Head of caudate nucleus (tissue), 42 donors: Measurements from ENCODE around the gene HOXB1.
A peak's percentile ranks its signal among the peaks of the same experiment; 100 is the strongest.

Experiments
- DNase-seq, 42 donors: peaks; one replicate each; pipeline versions ENCODE4 v3.0.0 to v3.0.0-alpha.2; 2020 to 2021; ENCODE audit warnings: mixed read lengths in 7 of 42
- intact Hi-C: fragments of 100-400 bp; cut with DNase I; formaldehyde crosslinking; loops from one replicate; pipeline ENCODE4 v1.15.0; 2022

The HOXB1 gene

DNA sequence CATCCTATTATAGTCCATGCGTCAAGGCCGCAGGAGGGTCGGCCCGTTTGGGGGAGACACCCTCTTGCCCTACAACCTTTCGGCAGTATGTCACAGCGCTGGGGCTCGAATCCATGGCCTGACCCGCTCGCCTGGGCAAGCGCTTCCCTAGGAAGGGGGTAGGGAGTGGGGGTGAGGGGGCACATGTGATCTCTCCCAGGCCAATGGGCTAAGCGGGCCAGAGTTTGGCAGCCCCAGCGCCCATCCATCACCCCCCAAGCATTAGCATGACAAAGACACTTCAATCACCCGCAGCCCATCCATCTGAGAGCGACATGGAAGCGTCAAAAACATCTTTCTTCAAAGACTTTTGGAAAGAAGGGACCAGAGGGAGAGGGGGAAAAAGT, at the start of gene HOXB1:
Gene HOXB1 (minus strand): TSS at position 125 of the 386 bp plus-strand sequence. CDS start 107 bp downstream, at position 18.
- intact Hi-C loops = no loop called here
- DNase-seq = no peak

DNA sequence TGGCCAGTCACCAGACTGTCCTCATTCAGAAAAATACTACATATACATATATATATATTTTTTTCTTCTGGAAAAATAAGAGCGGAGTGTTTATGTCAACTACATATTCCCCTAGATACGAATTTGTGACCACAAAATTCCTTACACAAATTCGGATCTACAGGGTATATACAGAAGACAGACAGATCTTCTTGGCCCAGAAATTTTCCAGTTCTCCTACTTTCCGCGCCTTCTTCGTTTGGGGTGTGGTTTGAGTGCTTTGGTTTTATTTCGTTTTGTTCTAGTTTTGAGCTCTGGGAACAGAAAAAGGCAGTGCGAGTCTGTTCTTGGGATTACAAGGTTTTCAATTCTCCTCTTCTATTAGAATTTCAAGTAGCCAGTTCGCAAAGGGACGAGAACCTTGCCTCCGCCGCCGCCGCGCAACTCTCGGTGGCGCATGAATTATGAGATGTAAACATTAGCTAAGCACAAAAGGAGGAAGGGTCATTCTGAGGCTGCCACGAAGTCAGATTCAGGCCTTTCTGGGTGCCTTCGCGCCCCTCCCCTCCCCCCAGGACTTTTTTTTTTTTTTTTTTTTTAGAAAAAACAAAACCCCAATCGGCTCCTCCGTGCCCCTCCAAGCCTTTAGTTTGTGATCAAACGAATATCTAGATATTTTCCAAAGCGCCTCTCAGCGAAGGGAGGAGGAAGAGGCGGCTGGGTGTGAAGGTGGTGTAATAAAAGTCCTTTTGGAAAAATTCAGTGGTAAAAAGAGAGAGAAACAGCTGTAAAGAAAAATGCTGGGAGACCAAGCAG, 49.1 kb upstream of the HOXB1 start:
- DNase-seq = no peak
- intact Hi-C loops = no loop called here

DNA sequence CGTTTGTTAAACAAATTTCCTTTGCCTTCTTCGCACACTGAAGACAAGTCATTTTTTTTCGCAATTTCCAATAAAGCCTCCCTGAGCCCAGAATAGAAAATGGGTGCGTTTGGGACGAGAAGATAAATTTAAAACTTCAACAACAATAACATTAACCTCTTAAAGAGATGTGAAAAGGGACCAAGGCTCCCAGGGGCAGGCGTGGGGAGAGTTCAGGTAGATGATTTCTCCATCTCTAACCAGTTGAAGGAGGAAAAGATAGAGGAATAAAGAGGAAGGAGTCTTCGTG, 48.6 kb upstream of the HOXB1 start:
- DNase-seq = no peak
- intact Hi-C loops = no loop called here

DNA sequence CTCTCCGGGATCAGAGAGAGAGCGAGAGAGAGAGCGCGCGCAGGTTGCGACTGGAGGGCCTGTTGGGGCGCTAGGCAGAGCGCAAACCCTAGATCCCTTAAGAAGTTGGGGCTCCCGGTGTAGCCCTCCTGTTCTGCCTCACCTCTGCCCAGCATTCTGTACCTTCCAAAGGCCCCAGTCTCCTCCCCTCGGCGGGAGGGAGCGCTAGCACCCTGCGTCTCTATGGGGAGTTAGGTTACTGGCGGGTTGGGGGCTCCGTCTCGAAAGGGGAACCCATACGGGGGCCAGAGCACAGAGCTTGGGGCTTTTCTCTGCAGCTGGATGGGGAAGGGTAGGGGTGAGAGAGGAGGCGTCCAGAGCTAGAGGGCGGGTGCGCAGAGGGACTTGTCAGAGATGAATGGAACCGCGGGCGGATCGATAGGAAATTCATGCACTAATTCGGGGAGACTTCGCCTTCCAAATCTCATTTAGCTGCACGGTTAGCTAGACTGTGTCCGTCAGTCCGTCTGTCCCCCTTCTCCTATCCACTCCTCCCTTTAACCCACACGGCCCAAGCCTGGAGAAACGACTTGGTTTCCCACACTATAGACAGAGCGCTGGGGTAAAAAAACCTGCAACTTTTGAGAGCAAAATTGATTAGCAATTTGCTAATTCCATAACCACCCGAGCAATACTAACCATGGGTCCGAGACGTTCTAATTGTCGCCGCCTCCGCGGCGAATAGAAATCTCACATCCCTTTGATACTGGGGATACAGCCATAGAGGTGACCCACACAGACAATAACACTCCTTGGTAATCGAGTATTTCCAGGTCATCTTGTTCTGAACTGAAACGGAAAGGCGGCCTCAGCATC, 48.0 kb upstream of the HOXB1 start:
- intact Hi-C loops = no loop called here
- DNase-seq = no peak

DNA sequence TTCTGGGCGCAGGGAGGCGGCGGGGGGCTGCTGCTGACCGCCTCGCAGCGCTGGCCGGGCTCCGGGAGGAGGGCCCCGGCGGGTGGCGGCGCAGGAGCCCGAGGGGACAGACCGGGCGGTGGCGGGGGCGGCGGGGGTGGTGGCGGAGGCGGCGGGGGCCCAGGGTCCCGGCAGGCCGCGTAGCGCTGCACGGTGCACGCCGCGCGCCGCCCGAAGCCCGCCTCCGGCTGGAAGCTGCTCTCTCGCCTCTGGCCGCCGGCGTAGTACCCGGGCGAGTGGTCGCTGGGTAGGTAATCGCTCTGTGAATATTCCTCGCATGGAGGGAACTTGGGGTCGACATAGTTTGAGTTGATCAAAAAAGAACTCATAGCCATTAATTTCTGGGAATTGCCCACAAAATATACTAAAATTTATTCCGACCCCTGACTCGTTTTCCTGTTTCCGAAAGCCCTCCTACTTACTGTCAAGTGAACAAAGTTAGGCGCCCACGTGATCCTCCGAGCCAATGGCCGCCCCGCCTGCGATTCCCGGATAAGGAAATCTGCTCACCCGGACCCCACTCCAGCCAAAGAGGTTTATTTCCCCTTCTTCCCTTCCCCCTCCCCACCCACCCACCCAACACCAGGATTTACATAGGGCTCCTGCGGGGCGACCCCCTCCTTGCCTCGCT, 47.3 kb upstream of the HOXB1 start, which contains the start of gene HOXB4:
Gene HOXB4 (minus strand): TSS at position 405 of the 670 bp plus-strand sequence. CDS start 31 bp downstream, at position 374.
- intact Hi-C loops = no loop called here
- peak in 17 of 42 donors; percentile 2 to 61 (median 27) for DNase-seq

DNA sequence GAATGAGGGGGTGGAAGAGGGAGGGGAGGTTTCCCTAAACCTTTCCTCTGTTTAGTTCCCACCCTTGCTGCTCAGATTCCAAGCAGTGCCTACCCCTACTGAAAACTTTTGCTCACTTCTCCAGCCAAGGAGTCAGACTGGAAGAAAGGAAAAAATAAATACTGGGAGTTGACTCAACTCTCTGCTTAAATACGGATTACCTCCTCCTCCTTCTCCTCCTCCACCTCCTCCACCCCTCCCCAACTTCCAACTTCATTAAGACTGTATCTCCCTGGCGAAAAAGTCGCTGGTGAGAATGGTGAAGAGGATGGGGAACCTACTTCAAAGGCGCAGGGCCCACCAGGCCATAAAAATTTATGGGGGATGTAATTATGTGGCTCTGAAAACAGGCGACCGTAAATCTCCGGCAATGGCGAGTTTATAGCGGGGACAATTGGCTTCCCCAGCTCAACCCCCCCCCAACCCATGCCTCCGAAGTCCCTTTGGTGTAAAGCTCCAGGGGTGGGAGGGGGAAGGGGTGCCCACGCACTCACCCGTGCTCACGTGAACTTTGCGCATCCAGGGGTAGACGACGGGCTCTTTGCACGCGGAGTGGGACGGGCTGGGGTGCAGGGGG, 46.6 kb upstream of the HOXB1 start:
- intact Hi-C loops = no loop called here
- no peak for DNase-seq

DNA sequence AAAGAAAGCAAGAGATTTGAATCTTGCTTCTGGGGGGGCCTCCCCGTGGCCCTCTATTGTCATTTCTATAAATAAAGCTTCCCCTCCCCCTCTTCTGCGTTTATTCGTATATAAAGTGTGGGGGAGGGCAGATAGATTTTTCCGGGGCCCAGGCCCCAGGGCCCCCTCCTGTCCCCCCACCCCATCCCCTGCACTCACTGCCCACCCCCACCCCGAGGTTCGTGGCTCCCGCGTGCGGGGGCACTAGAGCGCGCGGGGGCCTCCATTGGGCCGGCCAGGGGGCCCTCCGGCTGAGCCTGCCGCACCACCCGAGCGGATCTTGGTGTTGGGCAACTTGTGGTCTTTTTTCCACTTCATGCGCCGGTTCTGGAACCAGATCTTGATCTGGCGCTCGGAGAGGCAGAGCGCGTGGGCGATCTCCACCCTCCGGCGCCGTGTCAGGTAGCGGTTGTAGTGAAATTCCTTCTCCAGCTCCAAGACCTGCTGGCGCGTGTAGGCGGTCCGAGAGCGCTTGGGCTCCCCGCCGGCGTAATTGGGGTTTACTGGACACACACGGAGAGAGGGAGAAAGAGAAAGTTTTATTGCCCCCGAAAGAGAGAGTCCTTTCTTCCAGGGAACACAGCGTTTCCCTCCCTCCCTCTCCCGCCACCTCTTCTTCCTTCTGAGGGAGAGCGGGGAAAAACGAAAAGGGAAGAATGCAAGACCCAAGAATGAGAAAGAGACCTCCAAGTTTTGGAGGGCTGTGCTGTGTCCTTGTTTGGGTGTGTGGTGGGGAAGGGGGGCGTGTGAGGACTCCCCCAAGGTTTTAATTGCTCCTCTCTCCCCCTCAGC, 45.9 kb upstream of the HOXB1 start:
- DNase-seq = no peak
- intact Hi-C loops = no loop called here

DNA sequence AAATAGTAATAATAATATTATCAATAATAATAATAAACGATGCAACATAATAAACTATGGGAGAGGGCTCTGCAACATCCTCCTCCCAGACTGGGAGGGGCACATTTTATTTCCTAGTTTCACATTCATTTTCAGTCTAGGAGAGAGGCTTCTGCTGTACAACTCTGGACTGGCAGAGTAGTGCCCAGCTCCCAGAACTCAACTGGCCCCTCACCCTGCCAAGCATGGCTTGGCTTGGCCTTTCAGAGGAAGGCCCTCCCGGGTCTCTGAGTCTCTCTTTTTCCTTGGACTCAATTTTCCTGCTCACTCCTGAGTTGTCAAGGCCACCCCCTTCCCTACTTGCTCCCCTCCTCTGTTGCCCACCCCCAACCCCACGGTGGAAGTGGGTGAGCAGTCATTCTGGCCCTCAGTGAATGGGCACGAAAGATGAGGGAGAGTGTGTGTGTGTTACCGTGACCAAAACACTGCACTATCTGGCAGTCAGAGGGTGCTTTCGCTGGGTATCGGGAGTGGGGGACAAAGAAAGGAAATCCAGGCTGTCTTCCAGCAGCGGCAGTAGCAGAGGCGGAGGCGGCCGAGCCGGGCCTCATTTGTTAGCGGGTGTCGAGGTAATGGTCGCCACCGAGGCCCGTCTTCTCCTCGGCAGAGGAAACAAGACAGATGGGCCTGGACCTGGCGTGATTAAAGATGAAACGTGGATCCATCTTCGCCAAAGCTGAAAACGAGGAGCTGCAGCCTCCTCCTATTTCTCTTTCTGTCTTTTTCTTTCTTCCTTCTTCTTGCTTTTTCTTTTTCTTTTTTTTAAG, 45.1 kb upstream of the HOXB1 start:
- no peak for DNase-seq
- intact Hi-C loops = no loop called here

DNA sequence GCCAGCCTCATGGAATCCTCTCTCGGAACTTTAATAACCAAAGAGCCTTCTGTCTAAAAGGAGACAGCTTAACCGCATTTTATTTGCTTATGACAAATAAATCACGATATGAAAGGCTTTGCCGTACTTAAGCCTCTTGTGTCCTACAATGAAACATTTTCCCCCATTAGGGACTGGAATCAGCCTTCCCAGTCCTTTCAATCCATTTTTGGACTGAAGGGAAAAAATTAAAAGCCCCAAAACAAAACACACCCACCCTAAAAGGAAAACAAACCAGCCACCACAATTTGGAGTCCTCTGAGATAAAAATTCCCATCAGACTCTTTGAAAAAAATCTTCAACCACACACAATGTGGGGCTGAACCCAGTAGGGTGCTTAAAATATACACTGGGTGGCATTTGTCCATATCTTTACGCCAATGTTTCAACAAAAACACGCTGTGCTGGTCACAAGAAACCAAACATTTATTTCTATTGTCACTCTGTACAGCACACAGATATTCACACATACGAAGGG, 44.3 kb upstream of the HOXB1 start:
- DNase-seq = no peak
- intact Hi-C loops = no loop called here

DNA sequence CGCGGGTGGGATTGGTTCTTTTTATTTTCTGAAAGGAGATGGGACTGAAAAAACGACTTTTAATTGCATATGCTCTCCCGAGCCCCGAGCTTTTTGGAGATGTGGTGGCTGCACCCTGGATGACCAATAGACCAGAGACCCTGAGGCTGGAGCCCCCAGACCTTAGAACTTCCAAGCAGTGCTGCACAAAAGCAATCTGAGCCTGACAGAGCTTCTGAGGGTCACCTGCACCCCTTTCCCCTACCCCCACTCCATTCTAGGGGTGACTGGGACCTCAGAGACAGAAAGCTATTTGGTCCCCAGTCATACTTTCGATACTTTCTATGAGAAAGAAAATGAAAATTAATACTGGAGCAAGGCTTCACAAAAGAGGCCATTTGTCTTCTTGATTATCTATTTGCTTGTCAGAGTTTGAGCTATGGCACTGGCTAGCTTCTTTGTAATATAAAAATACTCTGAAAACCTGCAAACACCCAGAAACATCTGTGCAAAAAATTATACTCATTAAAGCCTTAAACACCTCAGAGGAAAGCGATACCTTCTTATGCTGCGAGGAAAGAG, 43.8 kb upstream of the HOXB1 start:
- intact Hi-C loops = no loop called here

DNA sequence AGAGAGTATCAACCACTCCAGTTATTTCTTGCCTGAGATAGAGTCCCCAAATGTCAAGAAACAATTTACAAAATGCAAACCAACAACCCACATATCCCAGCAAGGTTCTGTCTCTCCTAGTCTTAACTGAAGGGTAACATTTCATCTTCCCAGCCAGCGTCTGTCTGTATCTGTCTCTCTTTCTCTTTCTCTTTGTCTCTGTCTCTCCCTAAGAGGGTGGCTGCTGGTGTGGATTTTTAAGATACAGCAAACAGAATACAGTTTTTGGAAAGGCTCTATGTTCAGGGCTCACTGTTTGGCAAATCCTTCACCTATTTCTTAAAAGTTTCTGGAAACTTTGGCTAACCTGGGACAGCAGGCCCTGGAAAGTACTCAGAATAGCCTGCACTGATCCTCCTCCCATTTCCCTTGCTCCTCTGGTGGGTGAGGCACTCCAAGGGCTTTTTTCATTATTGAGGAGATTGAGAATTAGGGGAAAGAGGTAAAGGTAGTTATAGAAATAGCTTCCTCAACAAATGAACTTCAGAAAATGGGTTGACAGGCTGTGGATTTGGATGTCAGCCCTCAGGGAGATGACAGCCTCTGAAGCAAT, 41.1 kb upstream of the HOXB1 start:
- intact Hi-C loops = no loop called here
- no peak for DNase-seq

More for the DNA sequence above, 43.8 kb upstream of the HOXB1 start:
- DNase-seq = no peak

DNA sequence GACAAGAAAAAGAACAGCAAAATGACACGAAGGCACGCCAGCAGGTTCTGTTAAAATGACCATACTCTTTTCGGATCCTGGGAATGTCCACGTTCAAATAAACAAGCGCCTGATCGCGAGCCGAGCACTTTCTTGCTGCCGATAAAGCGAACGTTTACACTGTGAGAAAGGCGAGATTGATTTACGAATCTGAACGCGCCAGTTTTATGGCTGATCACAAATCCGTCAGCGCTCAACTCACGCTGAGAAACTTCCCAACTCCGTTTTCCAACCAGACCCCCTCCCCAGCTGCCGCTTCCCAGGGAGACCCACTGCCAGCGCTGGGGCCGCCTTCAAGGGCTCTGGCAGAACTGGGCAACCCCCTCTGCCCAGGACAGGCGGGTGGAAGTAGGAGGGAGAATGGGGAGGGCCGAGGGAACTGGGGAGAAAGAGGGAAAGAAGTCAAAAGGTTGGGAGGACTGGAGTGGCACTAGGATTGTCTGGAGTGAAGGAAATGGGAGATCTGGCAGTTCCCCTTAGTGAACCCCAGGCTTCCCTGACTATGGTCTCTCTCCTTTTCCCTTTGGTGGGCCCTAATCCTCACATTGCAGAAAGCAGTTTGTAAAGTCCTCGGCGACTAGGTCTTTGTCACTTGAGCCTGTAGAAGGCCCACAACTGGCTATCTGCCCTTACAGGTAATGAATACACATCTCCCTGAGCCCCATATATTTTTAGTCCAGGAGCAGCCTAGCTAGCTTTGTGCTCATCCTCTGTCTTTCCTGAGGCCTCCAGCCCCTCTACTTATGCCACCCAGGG, 40.4 kb upstream of the HOXB1 start:
- no peak for DNase-seq
- intact Hi-C loops = no loop called here

DNA sequence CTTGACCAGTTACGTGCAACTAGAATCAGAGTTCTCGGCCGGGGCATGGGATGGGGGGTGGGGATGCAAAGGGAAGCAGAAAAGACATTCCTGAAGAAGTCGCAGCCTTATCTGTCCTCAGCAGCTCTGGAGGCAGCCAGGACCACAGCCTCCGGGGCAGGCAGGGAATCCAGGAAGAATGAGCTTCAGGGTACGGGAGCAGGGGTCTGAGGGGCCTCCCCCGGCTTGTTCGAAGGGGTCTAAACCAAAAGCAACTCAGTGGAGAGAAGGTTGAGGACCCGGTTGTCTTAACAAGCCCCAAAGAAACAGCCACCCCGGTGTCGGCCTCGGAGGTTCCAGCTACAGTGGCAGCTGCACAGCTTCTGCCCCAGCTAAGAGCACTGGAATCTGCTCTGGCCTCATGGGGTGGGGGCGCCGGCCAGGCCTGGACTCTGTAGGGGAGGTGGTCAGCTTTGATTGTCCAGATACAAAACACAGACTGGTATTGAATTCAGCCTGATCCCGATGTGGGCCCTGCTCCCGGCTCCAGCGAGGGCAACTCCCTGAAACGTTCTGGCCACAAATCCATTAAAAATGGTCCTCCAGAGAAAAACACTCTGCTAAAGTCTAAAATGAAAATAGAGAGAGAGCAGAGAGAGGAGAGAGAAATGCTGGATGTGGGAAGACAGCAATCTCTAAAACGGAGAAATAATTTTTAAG, 39.7 kb upstream of the HOXB1 start:
- intact Hi-C loops = no loop called here
- DNase-seq = no peak

DNA sequence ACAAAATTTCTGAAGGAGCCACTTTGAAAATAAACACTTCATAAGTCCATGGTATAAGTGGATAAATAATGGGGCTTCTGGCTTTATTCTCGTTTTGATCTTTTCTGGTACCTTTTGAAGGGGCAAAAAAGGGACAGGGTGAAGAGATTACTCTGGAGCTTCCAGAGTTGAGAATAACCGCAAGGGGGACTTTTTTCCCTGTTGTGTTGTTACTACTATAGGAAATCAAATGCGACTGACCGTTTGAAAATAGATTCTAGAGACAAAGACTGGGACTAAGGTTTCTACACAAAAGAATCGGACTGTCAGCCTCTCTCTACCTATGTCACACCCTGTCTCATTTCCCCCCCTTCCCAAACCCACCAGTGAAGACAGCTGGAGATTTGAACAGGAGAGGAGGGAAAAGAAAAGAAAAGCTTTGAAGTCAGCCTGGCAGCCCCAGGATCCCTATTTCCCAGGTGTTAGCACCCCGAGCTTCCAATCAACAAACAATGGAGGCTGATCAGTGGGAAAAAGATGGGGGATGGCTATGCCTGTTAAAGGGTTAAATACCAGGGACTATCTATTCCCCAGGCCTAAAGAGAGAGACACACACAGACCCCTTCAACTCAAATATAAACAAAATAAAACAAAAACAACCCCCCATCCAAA, 39.0 kb upstream of the HOXB1 start:
- intact Hi-C loops = no loop called here

DNA sequence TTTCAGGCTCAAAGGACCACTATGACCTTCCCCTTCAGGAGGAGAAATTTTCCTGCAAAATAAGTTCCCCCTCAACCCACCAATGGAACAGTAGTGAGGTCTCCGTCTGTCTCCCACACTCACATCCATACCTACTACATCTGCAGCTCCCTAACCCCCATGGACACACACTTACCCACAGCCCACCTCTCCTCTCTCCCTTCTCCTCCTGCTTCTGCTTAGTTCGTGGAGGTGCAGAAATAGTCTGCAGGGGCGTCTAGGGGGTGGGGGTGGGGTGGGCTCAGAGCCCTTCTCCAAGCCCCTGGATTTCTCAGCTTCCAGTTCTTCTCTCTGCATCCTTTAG, 38.4 kb upstream of the HOXB1 start:
- DNase-seq = no peak
- intact Hi-C loops = no loop called here

More for the DNA sequence above, 39.0 kb upstream of the HOXB1 start:
- DNase-seq = no peak
